ENCODE data around the gene CNTNAP4.

- TF ChIP-seq POLR2A (IDR thresholded peaks at IDR 0.05; ENCODE audit: low read length) (no peak), CTCF (IDR thresholded peaks at IDR 0.05) (no peak), RNF2 (IDR thresholded peaks at IDR 0.05; ENCODE audit: borderline replicate concordance, low read depth) (no peak), CHD2 (IDR thresholded peaks at IDR 0.05; ENCODE audit: low read length, partially characterized antibody) (no peak), BHLHE40 (IDR thresholded peaks at IDR 0.05; ENCODE audit: low read depth, low read length) (no peak), ZFP36 (IDR thresholded peaks at IDR 0.05; ENCODE audit: borderline replicate concordance, partially characterized antibody) (no peak), ZC3H11A (IDR thresholded peaks at IDR 0.05) (no peak), EP300 (IDR thresholded peaks at IDR 0.05) (no peak), RAD21 (conservative IDR thresholded peaks at IDR 0.05 in 1 of 2, IDR thresholded peaks at IDR 0.05 in 1 of 2) (no peak), REST (IDR thresholded peaks at IDR 0.05) (no peak), KDM1A (IDR thresholded peaks at IDR 0.05; ENCODE audit: low read depth) (no peak), RFX5 (IDR thresholded peaks at IDR 0.05) (no peak), JUN (IDR thresholded peaks at IDR 0.05) (no peak)
These were observed 173.7 kb downstream of the CNTNAP4 start for GRCh38 chr16:76450890-76451289.

Data from A549 (cell line).